ENCODE measurements around the gene MERTK. TPM values are rescaled to one million over a fixed set of nuclear protein-coding genes. Genes with fewer than 3 reads are reported as not detected.

The MERTK gene
- polyA plus RNA-seq, 4 donors: 19.5 to 24.6 (median 23.1) TPM

DNA sequence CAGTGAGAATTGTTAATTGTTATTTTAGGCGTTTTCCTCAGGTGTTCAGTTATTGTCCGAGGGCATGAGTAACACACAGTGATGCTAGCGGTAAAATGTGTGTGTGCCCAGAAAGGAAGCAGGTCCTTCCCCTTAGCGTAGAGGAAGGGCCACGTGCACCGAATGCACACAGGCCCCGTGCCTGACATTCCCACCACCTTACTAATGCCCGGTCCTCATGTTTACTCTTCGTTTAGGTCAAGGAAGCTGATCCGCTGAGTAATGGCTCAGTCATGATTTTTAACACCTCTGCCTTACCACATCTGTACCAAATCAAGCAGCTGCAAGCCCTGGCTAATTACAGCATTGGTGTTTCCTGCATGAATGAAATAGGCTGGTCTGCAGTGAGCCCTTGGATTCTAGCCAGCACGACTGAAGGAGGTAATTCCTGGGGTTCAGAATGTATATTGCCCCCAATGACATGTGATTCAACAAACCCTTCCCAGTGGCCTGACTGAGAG is 76.7 kb downstream of the MERTK start:
- DNase-seq (ENCODE audit: low read depth in 4 of 4, low spot score in 3 of 4): no peak

DNA sequence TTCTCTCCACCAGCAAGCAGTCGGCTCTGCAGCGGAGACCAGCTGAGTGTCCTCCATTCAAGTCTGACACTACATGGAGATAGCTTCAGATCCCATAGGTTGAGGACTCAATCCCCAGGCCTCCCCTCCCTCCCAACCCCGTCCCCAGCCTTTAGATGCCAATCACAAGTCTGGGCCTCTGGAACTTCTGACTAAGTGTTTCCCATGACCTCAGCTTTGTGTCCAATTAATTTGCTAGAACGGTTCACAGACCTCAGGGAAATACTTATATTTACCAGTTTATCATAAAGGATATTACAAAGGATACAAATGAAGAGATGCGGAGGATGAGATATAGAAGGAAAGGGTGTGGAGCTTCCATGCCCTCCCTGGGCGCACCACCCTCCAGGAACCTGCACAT is 77.4 kb downstream of the MERTK start:
- DNase-seq (ENCODE audit: low read depth in 4 of 4, low spot score in 3 of 4): no peak

DNA sequence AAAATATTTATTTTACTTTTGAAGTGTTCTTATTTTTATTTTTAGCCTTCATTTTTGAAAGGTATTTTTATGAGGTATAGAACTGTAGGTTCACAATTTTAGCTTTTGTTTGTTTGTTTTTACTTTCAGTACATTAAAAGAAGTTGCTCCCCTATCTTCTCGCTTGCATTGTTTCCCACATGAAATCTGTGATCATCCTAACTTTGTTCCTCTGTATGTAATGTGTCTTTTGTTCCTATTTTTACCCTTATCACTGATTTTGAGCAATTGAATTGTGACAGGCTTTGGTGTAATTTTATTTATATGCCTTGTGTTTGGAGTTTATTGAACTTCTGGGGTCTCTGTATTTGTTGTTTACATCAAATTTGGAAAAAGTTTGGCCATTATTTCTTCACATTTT is 78.8 kb downstream of the MERTK start:
- DNase-seq (ENCODE audit: low read depth in 4 of 4, low spot score in 3 of 4): no peak

DNA sequence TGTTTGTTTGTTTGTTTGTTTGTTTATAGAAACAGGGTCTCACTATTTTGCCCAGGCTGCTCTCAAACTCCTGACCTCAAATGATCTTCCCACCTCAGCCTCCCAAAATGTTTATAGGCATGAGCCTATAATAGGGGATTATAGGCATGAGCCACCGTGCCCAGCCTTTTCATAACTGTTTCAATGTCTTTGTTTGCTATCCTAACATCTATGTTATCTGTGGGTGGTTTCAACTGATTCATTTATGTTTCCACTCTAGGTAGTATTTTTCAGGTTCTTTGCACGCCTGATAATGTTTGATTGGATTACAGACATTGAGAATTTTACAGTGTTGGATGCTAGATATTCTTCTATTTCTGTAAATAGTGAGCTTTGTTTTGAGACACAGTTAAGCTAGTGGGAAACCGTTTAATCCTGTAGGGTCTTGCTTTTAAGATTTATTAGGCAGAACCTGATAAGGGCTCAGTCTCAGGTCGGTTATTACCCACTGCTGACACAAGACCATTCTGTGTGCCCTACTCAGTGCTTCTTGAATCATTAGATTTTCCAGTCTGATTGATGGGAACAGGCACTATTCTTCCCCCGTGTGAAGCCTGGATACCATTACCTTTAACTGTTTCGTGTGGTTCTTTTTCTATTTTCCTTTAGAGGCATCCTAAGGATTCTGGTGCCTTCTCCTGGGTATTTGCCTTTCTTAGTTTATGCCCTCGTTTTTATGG is 80.2 kb downstream of the MERTK start:
- no peak for DNase-seq (ENCODE audit: low read depth in 4 of 4, low spot score in 3 of 4)

DNA sequence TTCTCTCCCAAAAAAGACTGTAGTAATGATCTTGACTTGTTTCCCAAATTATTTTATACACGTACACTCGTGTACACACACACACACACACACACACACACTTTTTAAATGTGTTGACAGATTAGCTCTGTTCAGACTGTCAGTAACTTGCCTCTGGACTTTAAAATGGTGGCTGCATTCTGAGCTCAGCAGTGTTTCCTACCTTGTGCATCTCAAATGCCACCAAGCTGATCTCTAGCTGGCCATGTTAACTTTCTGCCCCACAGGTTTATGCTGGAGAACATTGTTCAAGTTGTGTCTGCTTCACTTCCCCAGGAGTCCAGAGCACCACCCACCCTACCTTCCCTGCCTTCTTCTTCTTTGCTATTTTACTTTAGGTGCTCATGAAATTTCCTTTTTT is 83.3 kb downstream of the MERTK start:
- DNase-seq (ENCODE audit: low read depth in 4 of 4, low spot score in 3 of 4): no peak

DNA sequence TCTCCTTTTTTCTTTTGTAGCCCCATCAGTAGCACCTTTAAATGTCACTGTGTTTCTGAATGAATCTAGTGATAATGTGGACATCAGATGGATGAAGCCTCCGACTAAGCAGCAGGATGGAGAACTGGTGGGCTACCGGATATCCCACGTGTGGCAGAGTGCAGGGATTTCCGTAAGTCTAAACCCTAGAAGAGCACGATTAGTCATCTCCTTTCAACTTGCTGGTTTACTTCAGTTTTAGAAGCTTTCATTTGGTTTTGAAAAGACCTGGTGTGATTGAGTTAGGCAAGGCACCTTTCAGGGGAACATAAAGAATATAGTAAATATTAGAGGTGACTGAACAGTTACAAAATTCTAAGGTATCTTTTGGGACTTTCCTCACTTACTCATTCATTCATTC is 84.4 kb downstream of the MERTK start:
- DNase-seq (ENCODE audit: low read depth in 4 of 4, low spot score in 3 of 4): no peak

DNA sequence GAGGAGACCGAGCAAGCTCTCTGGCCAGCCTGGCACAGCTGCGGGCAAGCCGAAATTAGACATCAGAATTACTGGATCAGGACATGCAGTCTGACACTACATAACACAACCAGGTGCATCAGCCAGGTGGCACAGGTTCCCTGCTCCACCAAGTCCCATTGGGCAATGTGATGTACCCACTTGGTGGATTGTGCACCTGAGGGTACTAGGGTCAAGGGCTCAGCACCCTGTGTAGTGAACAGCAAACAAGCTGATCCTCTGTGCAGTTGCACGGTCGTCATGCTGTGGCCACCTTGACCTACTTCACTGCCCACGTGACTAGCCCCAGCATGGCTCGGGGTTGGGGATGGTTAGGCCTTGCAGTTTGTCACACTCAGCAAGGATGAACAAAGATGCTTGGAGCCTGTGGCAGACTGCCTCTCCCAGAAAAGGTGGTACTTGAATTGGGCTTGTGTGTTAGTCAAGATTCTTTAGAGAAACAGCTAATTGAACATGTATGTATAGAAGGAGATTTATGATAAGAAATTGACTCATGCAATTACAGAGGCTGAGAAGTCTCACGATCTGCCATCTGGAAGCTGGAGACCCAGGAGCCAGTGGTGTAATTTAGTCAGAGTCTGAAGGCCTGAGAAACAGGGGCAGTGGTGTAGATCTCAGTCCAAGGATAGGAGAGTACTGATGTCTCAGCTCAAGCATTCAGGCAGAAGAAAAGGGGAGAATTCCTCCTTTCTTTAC is 85.2 kb downstream of the MERTK start:
- no peak for DNase-seq (ENCODE audit: low read depth in 4 of 4, low spot score in 3 of 4)

DNA sequence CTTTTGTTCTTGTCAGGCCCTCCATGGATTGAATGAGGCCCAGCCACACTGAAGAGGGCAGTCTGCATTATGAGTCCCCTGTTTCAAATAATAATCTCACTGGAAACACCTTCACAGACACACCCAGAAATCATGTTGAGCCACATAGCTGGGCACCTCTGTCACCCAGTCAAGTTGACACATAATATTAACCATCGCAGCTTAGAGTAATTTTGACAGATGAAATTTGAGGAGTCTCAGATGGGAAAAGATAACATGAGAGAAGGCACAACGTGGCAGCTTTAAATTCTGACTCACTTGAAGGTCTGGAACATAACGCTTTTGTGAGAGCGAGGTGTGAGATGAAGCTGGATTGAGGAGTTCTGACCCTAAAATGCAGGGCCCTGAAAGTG is 85.8 kb downstream of the MERTK start:
- no peak for DNase-seq (ENCODE audit: low read depth in 4 of 4, low spot score in 3 of 4)

DNA sequence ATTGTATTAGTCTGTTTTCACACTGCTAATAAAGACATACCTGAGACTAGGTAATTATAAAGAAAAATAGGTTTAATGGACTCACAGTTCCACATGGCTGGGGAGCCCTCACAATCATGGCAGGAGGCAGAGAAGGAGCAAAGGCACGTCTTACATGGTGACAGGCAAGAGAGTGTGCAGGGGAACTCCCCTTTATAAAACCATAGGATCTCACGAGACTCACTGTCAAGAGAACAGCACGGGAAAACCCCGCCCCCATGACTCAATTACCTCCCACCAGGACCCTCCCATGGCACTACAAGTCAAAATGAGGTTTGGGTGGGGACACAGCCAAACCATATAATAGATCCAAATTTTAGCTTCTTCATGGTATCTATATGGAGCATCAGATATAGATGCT is 87.1 kb downstream of the MERTK start:
- DNase-seq (ENCODE audit: low read depth in 4 of 4, low spot score in 3 of 4): no peak

DNA sequence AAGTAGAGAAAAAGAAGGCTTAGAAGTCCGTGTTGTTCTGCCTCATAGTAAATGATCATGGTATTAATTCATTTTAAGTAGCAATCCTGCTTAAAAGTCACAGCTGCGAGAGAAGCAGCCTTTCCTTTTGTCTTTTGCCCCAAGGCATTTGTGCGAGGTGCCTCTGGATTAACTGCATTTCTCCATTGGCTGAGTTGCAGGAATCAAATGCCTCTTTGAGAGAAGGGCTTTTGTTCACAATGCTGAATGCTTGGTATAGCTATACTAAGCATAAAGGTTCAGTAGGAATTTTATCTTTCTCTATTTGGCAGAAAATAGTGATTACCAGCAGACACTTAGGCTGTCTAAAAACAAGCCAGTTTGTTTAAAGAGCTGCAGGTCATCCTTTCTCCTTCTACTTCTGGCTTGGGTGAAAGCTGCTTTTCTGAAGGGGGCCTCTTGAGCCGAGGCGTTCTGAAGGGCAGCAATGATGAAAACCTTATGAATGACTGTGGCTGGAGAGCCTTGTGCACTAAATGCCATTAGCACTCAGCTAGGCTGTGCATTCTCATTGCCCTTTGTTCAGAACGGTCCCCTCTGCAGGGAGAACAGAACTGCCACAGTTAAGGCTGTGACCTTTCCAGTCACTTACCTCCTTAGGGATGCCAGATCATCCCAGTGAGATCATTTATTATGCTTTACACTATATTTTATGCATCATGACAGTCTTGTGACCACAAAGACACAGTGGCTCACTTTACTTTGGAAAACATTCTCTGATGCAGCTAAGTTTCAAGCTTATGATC is 87.9 kb downstream of the MERTK start:
- DNase-seq (ENCODE audit: low read depth in 4 of 4, low spot score in 3 of 4): peak in 1 of 4 donors; percentile 7

DNA sequence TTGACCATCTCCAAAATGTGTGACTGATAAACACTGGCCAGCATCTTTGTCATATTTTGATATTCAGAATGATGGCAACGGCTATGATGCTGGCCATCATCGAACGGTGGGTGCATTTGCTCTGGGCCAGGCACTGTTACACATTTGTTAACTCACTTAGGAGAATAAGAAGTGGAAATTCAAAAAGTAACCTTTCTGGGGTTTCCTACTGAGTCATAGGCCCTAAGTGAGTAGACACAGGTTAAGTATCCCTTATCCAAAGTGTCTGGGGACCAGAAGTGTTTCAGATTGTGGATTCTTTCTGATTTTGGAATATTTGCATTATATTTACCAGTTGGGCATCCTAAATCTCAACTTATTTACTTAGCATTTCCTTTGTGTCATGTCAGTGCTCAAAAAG is 92.0 kb downstream of the MERTK start:
- no peak for DNase-seq (ENCODE audit: low read depth in 4 of 4, low spot score in 3 of 4)

DNA sequence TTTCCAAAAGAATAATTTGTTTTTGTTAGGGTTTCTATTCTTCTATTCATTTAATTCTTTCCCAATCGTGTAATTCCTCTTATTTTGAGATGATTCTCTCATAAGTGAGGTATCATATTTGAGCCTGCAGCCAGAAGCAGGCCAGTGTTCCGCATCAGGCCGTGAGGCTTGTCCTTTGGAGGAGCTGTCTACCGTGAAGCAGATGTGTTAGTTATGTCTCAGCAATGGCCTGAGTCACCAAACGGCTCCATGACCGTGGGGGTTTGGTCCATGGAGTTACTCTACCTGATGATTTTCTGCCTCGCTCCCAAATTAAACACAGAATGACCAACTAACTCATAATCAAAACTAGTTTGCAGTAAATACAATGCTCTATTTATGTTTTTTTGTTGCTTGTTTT is 92.4 kb downstream of the MERTK start:
- no peak for DNase-seq (ENCODE audit: low read depth in 4 of 4, low spot score in 3 of 4)

DNA sequence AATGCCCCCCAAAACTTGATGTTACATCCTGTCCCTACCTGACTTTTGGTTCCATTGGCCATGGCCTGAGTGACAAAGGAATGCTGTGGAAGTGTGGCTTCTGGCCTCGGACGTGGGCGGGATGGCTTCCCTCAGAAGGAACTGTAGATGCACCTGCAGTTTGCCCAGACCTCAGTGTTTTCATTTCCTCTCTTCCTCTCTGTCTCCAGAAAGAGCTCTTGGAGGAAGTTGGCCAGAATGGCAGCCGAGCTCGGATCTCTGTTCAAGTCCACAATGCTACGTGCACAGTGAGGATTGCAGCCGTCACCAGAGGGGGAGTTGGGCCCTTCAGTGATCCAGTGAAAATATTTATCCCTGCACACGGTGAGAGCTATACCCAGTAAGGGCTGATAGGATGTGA is 95.6 kb downstream of the MERTK start:
- DNase-seq (ENCODE audit: low read depth in 4 of 4, low spot score in 3 of 4): no peak

DNA sequence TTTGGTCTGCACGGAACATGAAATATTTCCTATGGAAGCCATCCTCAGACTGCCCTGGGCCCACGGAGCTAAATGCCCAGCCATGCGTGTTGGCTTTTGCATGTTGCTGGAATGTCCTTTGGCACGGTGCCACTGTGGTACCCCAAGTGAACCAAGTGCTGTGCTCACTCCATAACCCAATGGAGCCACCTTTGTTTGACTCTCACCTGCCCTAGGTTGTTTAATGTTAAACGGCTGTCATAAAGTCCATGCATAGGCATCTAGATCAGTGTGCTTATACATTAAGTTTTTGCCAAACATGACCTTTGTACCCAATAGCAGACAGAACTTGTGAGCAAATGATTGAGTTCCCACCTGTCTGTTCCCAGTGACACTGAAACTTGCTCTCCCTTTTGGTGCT is 96.7 kb downstream of the MERTK start:
- DNase-seq (ENCODE audit: low read depth in 4 of 4, low spot score in 3 of 4): no peak

DNA sequence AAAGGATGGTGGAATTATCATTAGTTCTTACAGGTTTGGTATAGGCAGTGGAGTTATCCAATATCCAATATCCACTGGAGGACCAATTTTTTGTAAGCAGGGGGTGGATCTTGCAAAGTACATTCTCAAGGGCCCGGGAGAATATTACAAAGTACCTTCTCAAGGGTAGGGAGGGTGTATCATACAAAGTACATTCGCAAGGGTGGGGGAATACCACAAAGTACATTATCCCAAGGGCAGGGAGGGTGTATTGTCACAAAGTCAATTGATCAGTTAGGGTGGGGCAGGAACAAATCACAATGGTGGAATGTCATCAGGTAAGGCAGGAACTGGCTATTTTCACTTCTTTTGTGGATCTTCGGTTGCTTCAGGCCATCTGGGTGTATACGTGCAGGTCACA is 101.4 kb downstream of the MERTK start:
- DNase-seq (ENCODE audit: low read depth in 4 of 4, low spot score in 3 of 4): no peak

DNA sequence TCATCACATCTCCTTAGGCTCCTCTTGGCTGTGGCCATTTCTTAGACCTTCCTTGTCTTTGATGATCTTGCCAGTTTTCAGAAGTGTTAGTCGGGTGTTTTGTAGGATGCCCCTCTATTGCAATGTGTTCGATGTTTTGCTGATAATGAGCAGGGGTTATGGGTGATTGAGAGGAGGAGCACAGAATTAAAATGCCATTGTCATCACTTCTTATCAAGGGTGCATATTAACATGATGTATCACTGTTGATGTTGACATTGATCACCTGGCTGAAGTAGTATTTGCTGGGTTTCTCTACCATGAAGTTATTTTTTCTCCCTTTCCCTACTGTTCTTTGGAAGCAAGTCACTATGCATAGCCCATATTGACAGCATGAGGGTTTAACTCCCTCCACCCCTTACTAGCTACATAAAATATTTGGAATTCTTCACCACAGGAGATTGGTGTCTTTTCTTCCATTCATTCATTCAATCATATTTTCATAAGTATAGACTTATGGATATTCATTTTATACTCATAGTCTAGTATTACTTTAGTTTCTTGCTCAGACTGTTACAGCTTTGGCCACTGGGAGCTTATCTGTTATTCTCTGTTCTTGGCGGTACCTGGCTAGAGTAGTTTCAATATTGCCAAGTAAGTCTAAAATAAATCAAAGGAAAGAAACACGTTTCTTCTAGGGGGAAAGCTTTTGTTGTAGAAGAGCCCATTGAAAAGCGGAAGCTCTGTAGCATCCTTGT is 102.2 kb downstream of the MERTK start:
- no peak for DNase-seq (ENCODE audit: low read depth in 4 of 4, low spot score in 3 of 4)

DNA sequence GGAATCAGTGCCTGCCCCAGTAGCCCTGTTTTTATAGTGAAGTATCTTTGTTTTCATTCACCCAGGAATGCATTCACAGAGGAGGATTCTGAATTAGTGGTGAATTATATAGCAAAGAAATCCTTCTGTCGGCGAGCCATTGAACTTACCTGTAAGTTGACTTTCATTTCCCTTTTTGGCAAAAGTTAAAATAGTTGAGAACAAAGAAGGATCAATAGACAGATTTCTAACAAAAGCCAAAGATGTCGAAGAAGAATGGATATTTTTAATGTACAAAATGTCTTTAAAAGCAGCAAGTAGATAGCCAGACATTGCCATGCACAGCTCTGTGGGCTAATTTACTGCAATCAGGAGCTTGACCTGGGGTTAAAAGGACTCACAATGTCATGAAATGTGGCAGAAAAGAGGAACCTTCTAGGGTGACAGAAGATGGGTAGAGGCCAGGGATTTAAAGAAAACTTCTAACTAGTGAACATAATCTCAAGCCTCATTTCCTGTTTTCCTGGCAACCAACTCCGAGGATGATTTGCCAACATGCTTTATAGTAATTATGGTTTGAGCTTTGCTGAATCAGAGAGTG is 102.8 kb downstream of the MERTK start:
- DNase-seq (ENCODE audit: low read depth in 4 of 4, low spot score in 3 of 4): no peak

DNA sequence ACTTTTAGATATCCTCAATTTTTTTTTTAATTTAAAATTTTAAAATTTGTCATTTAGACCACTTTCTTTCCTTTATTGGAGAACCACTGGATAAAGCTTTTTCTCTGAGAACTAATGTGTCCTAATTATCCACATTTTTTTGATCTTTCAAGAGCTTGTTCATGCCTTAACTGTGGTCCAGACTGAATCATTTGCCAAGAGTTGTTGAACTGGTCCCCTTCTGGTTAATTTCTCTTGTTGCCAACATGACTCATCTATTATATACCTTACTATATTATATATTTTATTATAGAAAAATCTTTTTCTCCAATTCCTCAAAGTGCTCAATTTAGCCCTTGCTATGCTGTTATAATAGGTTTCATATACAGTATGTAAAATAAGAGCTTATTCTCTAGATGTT is 103.5 kb downstream of the MERTK start:
- no peak for DNase-seq (ENCODE audit: low read depth in 4 of 4, low spot score in 3 of 4)

DNA sequence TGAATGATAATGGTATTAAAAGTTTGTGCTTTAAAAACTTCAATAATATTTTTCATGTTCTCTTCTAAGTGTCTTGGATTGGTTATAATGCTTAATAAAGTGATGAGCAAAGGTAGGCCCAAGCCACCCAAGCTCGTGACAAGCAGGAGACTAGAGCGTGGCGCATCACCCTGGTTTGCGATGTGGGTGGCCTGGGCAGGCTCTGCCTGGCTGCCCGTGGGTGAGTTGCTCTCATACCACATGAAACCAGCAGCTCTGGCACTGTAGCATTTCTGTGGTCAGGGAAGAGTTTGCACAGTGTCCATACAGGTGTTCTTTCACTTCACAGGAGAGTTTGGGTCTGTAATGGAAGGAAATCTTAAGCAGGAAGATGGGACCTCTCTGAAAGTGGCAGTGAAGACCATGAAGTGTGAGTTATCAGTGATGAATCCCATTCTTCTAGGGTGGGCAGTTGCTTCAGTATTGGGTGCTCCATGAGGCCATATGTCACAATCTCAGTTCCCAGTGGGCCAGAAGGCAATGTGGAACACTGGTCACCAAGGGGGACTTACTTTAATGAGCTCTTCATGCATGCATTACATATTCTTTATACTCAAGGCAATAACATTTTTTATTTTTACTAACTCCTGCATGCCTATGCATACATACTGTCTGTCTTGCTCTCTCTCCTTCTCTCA is 105.3 kb downstream of the MERTK start:
- no peak for DNase-seq (ENCODE audit: low read depth in 4 of 4, low spot score in 3 of 4)

DNA sequence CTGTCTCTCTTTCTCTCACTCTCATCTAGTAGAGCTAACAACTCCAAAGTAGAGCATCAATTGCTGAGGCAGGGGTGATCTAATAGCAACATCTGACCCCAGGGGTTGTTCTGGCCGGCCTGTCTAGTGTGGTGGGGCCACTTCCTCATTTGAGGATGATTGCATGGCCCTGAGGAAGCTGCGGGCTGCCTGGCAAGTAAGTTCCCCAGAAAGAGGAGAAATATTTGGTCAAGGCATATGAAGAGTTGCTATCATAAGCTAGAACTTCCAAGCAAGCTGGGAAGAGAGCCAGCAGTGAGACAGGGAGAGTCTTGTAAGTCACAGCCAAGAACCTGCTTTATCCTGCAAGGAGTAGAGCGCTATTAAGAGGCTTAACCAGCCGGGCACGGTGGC is 105.8 kb downstream of the MERTK start:
- no peak for DNase-seq (ENCODE audit: low read depth in 4 of 4, low spot score in 3 of 4)
